ENCODE data around the gene NEMP2.
"Not testable (repeated sequence)": the region's sequence is repeated elsewhere in the genome, so short reads cannot be mapped to it uniquely, and the experiment has no call there.

Gene NEMP2

DNA sequence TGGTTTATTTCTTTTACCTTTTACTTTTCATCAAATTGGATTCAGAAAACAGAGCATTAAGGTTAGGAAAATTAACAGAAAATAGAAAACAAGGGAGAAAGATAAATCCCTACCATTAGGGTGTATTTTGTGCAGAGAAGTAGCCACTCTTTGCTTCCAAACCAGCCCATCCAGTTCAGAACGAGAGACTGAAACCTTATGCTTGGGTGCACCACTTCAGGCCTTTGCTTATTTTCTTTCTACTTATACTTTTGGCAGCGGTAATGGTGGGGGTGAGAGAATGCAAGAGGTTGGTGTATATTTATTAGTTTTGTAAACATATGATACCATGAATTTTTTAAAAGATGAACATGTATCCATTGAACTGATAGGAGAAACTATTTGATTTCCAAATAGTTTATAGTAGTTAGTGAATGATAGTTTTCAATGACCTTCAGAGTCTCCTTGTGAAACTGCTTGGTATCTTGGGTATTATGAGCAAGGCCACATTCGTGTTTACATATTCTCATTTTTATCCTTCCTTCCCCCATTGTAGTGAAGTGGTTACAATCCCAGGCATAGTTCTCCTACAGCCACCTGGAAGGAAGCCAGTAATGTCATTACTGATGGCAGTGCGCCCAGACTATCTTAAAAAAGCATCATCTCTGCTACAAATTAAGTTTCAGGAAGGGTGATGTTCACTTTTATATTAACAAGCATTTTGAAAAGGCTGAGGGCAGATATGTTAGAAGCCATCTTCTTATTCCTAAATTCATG, 65.5 kb downstream of the NEMP2 start:
- no peaks in the 10 kb centered on the region for H3K27me3 ChIP-seq (ENCODE audit: insufficient read depth, poor library complexity, severe bottlenecking)
- peak; percentile 13 to 16 for DNase-seq (ENCODE audit: low read depth in 1 of 2, low spot score in 1 of 2)
- TF ChIP-seq, protein P1, sequence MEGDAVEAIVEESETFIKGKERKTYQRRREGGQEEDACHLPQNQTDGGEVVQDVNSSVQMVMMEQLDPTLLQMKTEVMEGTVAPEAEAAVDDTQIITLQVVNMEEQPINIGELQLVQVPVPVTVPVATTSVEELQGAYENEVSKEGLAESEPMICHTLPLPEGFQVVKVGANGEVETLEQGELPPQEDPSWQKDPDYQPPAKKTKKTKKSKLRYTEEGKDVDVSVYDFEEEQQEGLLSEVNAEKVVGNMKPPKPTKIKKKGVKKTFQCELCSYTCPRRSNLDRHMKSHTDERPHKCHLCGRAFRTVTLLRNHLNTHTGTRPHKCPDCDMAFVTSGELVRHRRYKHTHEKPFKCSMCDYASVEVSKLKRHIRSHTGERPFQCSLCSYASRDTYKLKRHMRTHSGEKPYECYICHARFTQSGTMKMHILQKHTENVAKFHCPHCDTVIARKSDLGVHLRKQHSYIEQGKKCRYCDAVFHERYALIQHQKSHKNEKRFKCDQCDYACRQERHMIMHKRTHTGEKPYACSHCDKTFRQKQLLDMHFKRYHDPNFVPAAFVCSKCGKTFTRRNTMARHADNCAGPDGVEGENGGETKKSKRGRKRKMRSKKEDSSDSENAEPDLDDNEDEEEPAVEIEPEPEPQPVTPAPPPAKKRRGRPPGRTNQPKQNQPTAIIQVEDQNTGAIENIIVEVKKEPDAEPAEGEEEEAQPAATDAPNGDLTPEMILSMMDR (IDR thresholded peaks at IDR 0.05; ENCODE audit: insufficient read depth, low read length): no peak
- TF ChIP-seq POLR2AphosphoS5 (IDR thresholded peaks at IDR 0.05; ENCODE audit: low read depth) (no peak), GABPA (IDR thresholded peaks at IDR 0.05; ENCODE audit: low read depth) (no peak), REST (IDR thresholded peaks at IDR 0.05; ENCODE audit: insufficient replicate concordance, low read depth) (no peak), SPI1 (IDR thresholded peaks at IDR 0.05; ENCODE audit: borderline replicate concordance, low read depth) (no peak)
- no peak overlapping the region for H3K4me3 ChIP-seq (replicated peaks; ENCODE audit: insufficient read depth, low read length)
- no peak overlapping the region for H3K27ac ChIP-seq (replicated peaks)

DNA sequence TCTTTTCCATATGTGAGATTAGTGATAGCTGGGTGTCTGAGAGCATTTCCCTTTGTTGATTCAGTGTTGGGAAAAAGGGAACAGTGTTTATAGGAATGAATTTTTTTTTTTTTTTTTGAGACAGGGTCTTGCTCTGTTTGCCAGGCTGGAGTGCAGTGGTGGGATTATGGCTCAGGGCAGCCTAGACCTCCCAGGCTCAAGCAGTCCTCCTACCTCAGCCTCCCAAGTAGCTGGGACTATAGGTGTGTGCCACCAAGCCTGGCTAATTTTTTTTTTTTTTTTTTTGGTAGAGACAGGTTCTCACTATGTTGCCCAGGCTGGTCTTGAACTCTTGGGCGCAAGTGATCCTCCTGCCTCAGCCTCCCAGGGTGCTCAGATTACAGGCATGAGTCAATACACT, 66.2 kb downstream of the NEMP2 start:
- not testable (repeated sequence) for H3K27ac ChIP-seq (replicated peaks); DNase-seq (ENCODE audit: low read depth in 1 of 2, low spot score in 1 of 2); H3K4me3 ChIP-seq (replicated peaks; ENCODE audit: insufficient read depth, low read length); H3K27me3 ChIP-seq (ENCODE audit: insufficient read depth, poor library complexity, severe bottlenecking)

DNA sequence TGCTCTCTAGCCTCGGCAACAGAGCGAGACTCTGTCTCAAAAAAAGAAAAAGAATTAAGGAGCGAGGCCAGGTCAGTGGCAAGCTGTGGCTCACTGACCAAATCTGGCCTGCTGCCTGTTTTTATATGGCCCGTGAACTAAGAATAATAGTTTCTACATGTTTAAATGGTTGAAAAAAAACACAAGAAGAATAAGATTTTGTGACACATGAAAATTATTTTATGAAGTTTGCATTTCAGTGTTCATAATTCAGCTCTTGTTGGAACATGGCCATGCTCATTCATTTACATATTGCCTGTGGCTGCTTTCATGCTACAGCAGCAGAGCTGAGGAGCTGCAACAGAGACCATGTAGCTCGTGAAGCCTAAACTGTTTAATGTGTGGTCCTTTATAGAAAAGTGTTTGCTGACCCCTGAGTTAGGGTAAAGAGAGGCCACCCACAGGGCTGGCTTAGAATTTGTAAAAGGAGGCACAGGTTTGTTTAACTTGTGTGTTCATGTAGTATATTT, 66.9 kb downstream of the NEMP2 start:
- Histone ChIP-seq H3K27me3 (ENCODE audit: insufficient read depth, poor library complexity, severe bottlenecking) (no peaks in the 10 kb centered on the region), H3K27ac (replicated peaks) (no peak overlapping the region), H3K4me3 (replicated peaks; ENCODE audit: insufficient read depth, low read length) (no peak overlapping the region)
- TF ChIP-seq, protein P1 (IDR thresholded peaks at IDR 0.05; ENCODE audit: insufficient read depth, low read length): no peak
- TF ChIP-seq SPI1 (IDR thresholded peaks at IDR 0.05; ENCODE audit: borderline replicate concordance, low read depth) (no peak), GABPA (IDR thresholded peaks at IDR 0.05; ENCODE audit: low read depth) (no peak), REST (IDR thresholded peaks at IDR 0.05; ENCODE audit: insufficient replicate concordance, low read depth) (no peak), POLR2AphosphoS5 (IDR thresholded peaks at IDR 0.05; ENCODE audit: low read depth) (no peak)
- no peak for DNase-seq (ENCODE audit: low read depth in 1 of 2, low spot score in 1 of 2)

- TF ChIP-seq POLR2AphosphoS5 (IDR thresholded peaks at IDR 0.05; ENCODE audit: low read depth): no peak
- TF ChIP-seq SPI1 (IDR thresholded peaks at IDR 0.05; ENCODE audit: borderline replicate concordance, low read depth): no peak
- no peak for TF ChIP-seq REST (IDR thresholded peaks at IDR 0.05; ENCODE audit: insufficient replicate concordance, low read depth)
- H3K27ac ChIP-seq (replicated peaks): no peak overlapping the region
- no peak for DNase-seq (ENCODE audit: low read depth in 1 of 2, low spot score in 1 of 2)
- H3K4me3 ChIP-seq (replicated peaks; ENCODE audit: insufficient read depth, low read length): no peak overlapping the region
- H3K27me3 ChIP-seq (ENCODE audit: insufficient read depth, poor library complexity, severe bottlenecking): no peaks in the 10 kb centered on the region
Measured at GRCh38 chr2:190466819-190467446, 67.6 kb downstream of the NEMP2 start.

Measured in HL-60 (cell line).